PC-3 (cell line): ENCODE measurements around the gene SAMD9. TPM values are rescaled to one million over a fixed set of nuclear protein-coding genes. Genes with fewer than 3 reads are reported as not detected.

Experiments used
- ATAC-seq: fragments of 200-7000 bp; cut with Tn5 transposase; 2 replicates; pipeline ENCODE4 v1.9.1; 2020; ENCODE audit warnings: mild to moderate bottlenecking, moderate library complexity
- BruUV-seq: library from RNA; stranded (reverse); fragments of 400-500 nt; replicated peaks from 2 replicates; lab custom pipeline; 2021; lab: Mats Ljungman, UMichigan
- CTCF ChIA-PET: fragments of 300-600 bp; sonication (Branson Sonifier 250); formaldehyde crosslinking; loops from one replicate; lab custom pipeline; 2022; ENCODE audit warnings: antibody characterized with exemption; lab: Charles Lee
- POLR2A ChIA-PET: fragments of 300-600 bp; sonication (Branson Sonifier 250); formaldehyde crosslinking; loops from one replicate; lab custom pipeline; 2022; ENCODE audit warnings: antibody characterized with exemption; ENCODE audit not compliant: unreplicated experiment; lab: Charles Lee
- DNase-seq: peaks from one replicate; pipeline ENCODE4 v3.0.0-alpha.2; 2015
- H2AFZ ChIP-seq: fragments of 300-600 bp; sonication (generic); 2 replicates; pipeline ENCODE4 v1.6.0; 2016; ENCODE audit warnings: antibody characterized with exemption, low read length
- H3F3A ChIP-seq: fragments of 300-600 bp; sonication (generic); one replicate; pipeline ENCODE4 v1.6.0; 2017; ENCODE audit warnings: antibody characterized with exemption, low read length, control low read depth, mild to moderate bottlenecking; ENCODE audit not compliant: unreplicated experiment
- H3K27ac ChIP-seq: fragments of 300-600 bp; sonication (generic); 2 replicates; pipeline ENCODE4 v1.5.1; 2016; ENCODE audit warnings: mild to moderate bottlenecking, low read length
- H3K27me3 ChIP-seq: fragments of 300-600 bp; sonication (generic); 2 replicates; pipeline ENCODE4 v1.6.1; 2016; ENCODE audit warnings: low read length, mixed read lengths
- H3K36me3 ChIP-seq: fragments of 300-600 bp; sonication (generic); 2 replicates; pipeline ENCODE4 v1.6.1; 2016; ENCODE audit warnings: low read depth, mixed run types, low read length, mixed read lengths
- H3K4me1 ChIP-seq: fragments of 300-600 bp; sonication (generic); 2 replicates; pipeline ENCODE4 v1.5.1; 2016; ENCODE audit warnings: low read length; ENCODE audit not compliant: insufficient read depth
- H3K4me2 ChIP-seq: fragments of 300-600 bp; sonication (generic); 2 replicates; pipeline ENCODE4 v1.6.0; 2016; ENCODE audit warnings: low read length
- H3K4me3 ChIP-seq: fragments of 300-600 bp; sonication (generic); 2 replicates; pipeline ENCODE4 v1.5.1; 2016; ENCODE audit warnings: mild to moderate bottlenecking, low read length, mixed read lengths
- H3K79me2 ChIP-seq: fragments of 300-600 bp; sonication (generic); 2 replicates; pipeline ENCODE4 v1.6.1; 2017; ENCODE audit warnings: low read length, mixed read lengths
- H3K9ac ChIP-seq: fragments of 300-600 bp; sonication (generic); 2 replicates; pipeline ENCODE4 v1.6.0; 2016; ENCODE audit warnings: mild to moderate bottlenecking, low read length
- H3K9me2 ChIP-seq: fragments of 300-600 bp; sonication (generic); replicated peaks from 2 replicates; pipeline ENCODE4 v1.6.1; 2016; ENCODE audit warnings: mixed run types, low read length, mixed read lengths
- H3K9me3 ChIP-seq: fragments of 300-600 bp; sonication (generic); 2 replicates; pipeline ENCODE4 v1.6.1; 2016; ENCODE audit warnings: low read length, mixed read lengths
- H4K20me1 ChIP-seq: fragments of 300-600 bp; sonication (generic); 2 replicates; pipeline ENCODE4 v1.6.1; 2016; ENCODE audit warnings: low read length, mixed read lengths
- EZH2 ChIP-seq: fragments of 300-600 bp; sonication (generic); IDR thresholded peaks from one replicate; pipeline ENCODE4 v1.6.1; 2017; ENCODE audit warnings: antibody characterized with exemption, mild to moderate bottlenecking, low read length; ENCODE audit not compliant: unreplicated experiment
- EZH2phosphoT487 ChIP-seq: fragments of 300-600 bp; sonication (generic); IDR thresholded peaks from 2 replicates; pipeline ENCODE4 v1.6.1; 2018; ENCODE audit warnings: mild to moderate bottlenecking, antibody characterized with exemption, low read length, borderline replicate concordance
- intact Hi-C: fragments of 100-400 bp; cut with micrococcal nuclease; formaldehyde crosslinking; loops from 2 replicates; pipeline ENCODE4 v1.9.0; 2023
- total RNA-seq: library from RNA; depleted of rRNA; stranded (reverse); fragments of >200 nt; gene quantifications from 2 replicates; pipeline ENCODE4 v1.2.3, GENCODE V29; 2014
- TF ChIP-seq, protein P1 (sequence below): fragments of 300-600 bp; sonication (generic); conservative IDR thresholded peaks from 2 replicates; pipeline ENCODE4 v1.5.1; 2017; ENCODE audit warnings: antibody characterized with exemption, low read depth, mild to moderate bottlenecking, low read length

Gene SAMD9
- total RNA-seq, 1 experiment from 2014 or later: 3.0 TPM

DNA sequence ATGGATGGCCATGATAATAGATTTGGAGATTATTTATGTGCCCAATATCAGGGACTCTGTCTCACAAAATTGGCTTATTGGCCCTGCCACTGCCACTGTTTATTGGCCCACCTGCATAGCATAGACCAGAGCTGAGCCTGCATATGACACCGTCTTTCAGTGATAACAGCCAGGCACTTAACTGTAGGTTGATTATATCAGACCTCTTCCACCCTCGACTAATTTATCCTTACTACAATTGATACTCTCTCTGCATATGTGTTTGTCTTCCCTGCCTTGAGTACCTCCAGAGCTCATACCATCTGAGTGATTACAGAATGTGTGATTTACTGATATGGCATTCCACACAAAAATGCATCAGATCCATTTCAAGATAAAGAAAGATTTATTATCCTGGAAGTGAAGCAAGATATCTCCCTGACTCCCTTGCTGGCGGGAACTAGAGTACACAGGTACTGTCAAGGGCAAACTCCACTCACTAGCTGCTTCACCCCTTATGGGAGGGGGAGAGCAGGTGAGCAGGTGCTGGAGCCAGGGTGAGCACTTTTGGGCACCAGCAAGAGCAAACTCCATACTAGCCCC lies 43.5 kb upstream of the SAMD9 start:
- TF ChIP-seq EZH2 (no peak), EZH2phosphoT487 (no peak)
- DNase-seq: no peak
- no peaks in the 10 kb centered on the region for H3K27me3 ChIP-seq
- H2AFZ ChIP-seq: no peak overlapping the region
- H3K9ac ChIP-seq: no peak overlapping the region
- no peak overlapping the region for H3K4me2 ChIP-seq
- intact Hi-C loops: no loop called here
- H3K9me2 ChIP-seq: no peaks in the 10 kb centered on the region
- no peaks in the 10 kb centered on the region for H4K20me1 ChIP-seq
- BruUV-seq: no TSS peak
- ChIA-PET POLR2A (no interaction called here), CTCF (no interaction called here)
- ATAC-seq: no peak
- no peak overlapping the region for H3K27ac ChIP-seq
- no peaks in the 10 kb centered on the region for H3K79me2 ChIP-seq
- H3F3A ChIP-seq: no peaks in the 10 kb centered on the region
- no peaks in the 10 kb centered on the region for H3K36me3 ChIP-seq
- no peaks in the 10 kb centered on the region for H3K4me1 ChIP-seq
- H3K9me3 ChIP-seq: no peaks in the 10 kb centered on the region
- H3K4me3 ChIP-seq: no peak overlapping the region

DNA sequence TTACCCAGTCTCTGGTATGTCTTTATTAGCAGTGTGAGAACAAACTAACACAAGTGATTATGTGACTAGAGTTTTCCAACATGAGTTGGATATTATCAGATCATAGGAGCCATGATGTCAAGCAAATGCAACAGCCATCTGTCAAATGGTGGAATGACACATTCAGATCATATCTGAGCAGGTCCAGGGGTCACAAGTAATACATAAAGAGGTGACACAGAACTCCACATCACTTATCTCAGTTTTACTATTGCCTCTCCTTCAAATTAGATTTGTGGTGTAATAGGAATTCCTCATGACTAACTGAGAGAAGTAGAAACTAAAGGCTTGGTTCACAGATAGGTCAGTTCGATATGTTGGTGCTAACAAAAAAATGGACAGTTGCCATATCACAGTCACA lies 42.6 kb upstream of the SAMD9 start:
- DNase-seq (no peak), ATAC-seq (no peak)
- Histone ChIP-seq H3K4me3 (no peak overlapping the region), H3K27me3 (no peaks in the 10 kb centered on the region), H3K9me3 (no peaks in the 10 kb centered on the region), H2AFZ (no peak overlapping the region), H3K27ac (no peak overlapping the region), H3K79me2 (no peaks in the 10 kb centered on the region), H3K9me2 (no peaks in the 10 kb centered on the region), H3F3A (no peaks in the 10 kb centered on the region), H4K20me1 (no peaks in the 10 kb centered on the region), H3K4me2 (no peak overlapping the region), H3K9ac (no peak overlapping the region), H3K4me1 (no peaks in the 10 kb centered on the region), H3K36me3 (no peaks in the 10 kb centered on the region)
- BruUV-seq: no TSS peak
- TF ChIP-seq EZH2: no peak
- no peak for TF ChIP-seq EZH2phosphoT487
- TF ChIP-seq, protein P1, sequence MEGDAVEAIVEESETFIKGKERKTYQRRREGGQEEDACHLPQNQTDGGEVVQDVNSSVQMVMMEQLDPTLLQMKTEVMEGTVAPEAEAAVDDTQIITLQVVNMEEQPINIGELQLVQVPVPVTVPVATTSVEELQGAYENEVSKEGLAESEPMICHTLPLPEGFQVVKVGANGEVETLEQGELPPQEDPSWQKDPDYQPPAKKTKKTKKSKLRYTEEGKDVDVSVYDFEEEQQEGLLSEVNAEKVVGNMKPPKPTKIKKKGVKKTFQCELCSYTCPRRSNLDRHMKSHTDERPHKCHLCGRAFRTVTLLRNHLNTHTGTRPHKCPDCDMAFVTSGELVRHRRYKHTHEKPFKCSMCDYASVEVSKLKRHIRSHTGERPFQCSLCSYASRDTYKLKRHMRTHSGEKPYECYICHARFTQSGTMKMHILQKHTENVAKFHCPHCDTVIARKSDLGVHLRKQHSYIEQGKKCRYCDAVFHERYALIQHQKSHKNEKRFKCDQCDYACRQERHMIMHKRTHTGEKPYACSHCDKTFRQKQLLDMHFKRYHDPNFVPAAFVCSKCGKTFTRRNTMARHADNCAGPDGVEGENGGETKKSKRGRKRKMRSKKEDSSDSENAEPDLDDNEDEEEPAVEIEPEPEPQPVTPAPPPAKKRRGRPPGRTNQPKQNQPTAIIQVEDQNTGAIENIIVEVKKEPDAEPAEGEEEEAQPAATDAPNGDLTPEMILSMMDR: no peak
- POLR2A ChIA-PET: no interaction called here
- CTCF ChIA-PET: no interaction called here
- intact Hi-C loops: no loop called here

DNA sequence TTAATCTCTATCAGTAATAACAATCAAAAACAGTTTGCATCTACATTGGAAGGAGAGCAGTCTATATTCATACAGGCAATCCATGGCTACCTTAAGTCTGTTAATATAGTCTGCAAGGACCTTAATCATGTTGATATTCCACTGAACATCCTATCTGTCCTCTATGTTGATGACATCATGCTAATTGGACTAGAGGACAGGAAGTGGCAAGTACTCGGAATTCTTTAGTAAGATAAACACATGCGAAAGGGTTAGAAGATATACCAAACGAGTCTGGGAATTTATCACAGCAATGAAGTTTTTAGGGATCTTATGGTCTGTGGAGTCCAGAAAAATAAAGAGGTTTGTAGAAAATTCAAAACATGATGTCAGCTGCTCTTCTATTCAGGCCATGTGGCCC lies 41.7 kb upstream of the SAMD9 start:
- Histone ChIP-seq H4K20me1 (no peaks in the 10 kb centered on the region), H3K4me2 (no peak overlapping the region), H3K4me1 (no peaks in the 10 kb centered on the region), H3F3A (no peaks in the 10 kb centered on the region), H3K9me2 (no peaks in the 10 kb centered on the region), H3K79me2 (no peaks in the 10 kb centered on the region), H3K27me3 (no peaks in the 10 kb centered on the region), H2AFZ (no peak overlapping the region), H3K9ac (no peak overlapping the region), H3K4me3 (no peak overlapping the region), H3K9me3 (no peaks in the 10 kb centered on the region), H3K27ac (no peak overlapping the region), H3K36me3 (no peaks in the 10 kb centered on the region)
- TF ChIP-seq, protein P1: no peak
- TF ChIP-seq EZH2 (no peak), EZH2phosphoT487 (no peak)
- DNase-seq: no peak
- POLR2A ChIA-PET: no interaction called here
- CTCF ChIA-PET: no interaction called here
- BruUV-seq: no TSS peak
- intact Hi-C loops: no loop called here
- ATAC-seq: no peak
